Measurements from ENCODE around the gene PRRC2C.
"Not testable (repeated sequence)": the region's sequence is repeated elsewhere in the genome, so short reads cannot be mapped to it uniquely, and the experiment has no call there.

PRRC2C gene

GRCh38 chr1:171485375-171486047 is at the start of gene PRRC2C:
PRRC2C (plus strand) TSS chr1:171485530; CDS start chr1:171512089, 26,559 bp downstream.
- peak; percentile 89 for DNase-seq

- DNase-seq, result no peak
These were observed 46.9 kb upstream of the PRRC2C start for GRCh38 chr1:171438441-171438840.

GRCh38 chr1:171440201-171440600 is 45.1 kb upstream of the PRRC2C start:
- DNase-seq, result not testable (repeated sequence)

- not testable (repeated sequence) for DNase-seq
These were observed 43.9 kb upstream of the PRRC2C start for GRCh38 chr1:171441278-171441895.

- DNase-seq, result no peak
These were observed 38.9 kb upstream of the PRRC2C start for GRCh38 chr1:171446386-171446785.

- DNase-seq, result no peak
These were observed 29.4 kb upstream of the PRRC2C start for GRCh38 chr1:171455967-171456366.

- DNase-seq, result no peak
These were observed 27.9 kb upstream of the PRRC2C start for GRCh38 chr1:171457412-171457811.

GRCh38 chr1:171460018-171460620 is 25.2 kb upstream of the PRRC2C start:
- no peak for DNase-seq

GRCh38 chr1:171467626-171468025 is 17.7 kb upstream of the PRRC2C start:
- DNase-seq, result no peak

- no peak for DNase-seq
These were observed 17.1 kb upstream of the PRRC2C start for GRCh38 chr1:171468120-171468750.

GRCh38 chr1:171470726-171471125 is 14.6 kb upstream of the PRRC2C start:
- DNase-seq, result no peak

GRCh38 chr1:171472183-171472647 is 13.1 kb upstream of the PRRC2C start:
- DNase-seq, result no peak

GRCh38 chr1:171476829-171477228 is 8.5 kb upstream of the PRRC2C start:
- DNase-seq, result no peak

- no peak for DNase-seq
These were observed 7.5 kb upstream of the PRRC2C start for GRCh38 chr1:171477804-171478203.

GRCh38 chr1:171480035-171480434 is 5.3 kb upstream of the PRRC2C start:
- no peak for DNase-seq

- no peak for DNase-seq
These were observed 463 bp upstream of the PRRC2C start for GRCh38 chr1:171484760-171485374.

- no peak for DNase-seq
These were observed 754 bp downstream of the PRRC2C start for GRCh38 chr1:171486048-171486519.

GRCh38 chr1:171487038-171487437 is 1.7 kb downstream of the PRRC2C start:
- no peak for DNase-seq

GRCh38 chr1:171488190-171488929 is 3.0 kb downstream of the PRRC2C start:
- no peak for DNase-seq

GRCh38 chr1:171494076-171494475 is 8.7 kb downstream of the PRRC2C start:
- DNase-seq, result no peak

- DNase-seq, result no peak
These were observed 10.1 kb downstream of the PRRC2C start for GRCh38 chr1:171495444-171495843.

- no peak for DNase-seq
These were observed 15.0 kb downstream of the PRRC2C start for GRCh38 chr1:171500304-171500703.
